ENCODE results near the gene OXSR1.
"Not testable (repeated sequence)": the region's sequence is repeated elsewhere in the genome, so short reads cannot be mapped to it uniquely, and the experiment has no call there.

The OXSR1 gene

DNA sequence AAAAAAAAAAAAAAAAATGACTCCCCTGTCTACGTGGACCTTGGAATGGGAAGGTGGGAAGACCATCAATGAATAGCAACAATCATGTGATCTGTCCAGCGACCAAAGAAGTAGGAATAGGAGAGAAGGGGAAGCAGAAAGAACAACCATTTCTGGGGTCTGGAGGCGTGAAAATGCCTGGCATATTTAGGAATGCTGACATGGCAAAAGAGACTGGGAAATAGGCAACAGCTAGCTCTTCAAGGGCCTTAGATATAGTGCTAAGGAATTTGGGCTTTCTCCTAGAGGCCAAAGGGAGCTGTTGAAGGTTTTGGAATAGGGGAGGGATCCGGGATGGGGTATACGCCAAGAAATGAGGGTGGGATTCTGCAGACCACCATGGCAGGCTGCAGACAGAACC lies 106.2 kb downstream of the OXSR1 start:
- DNase-seq (ENCODE audit: low spot score), result no peak

DNA sequence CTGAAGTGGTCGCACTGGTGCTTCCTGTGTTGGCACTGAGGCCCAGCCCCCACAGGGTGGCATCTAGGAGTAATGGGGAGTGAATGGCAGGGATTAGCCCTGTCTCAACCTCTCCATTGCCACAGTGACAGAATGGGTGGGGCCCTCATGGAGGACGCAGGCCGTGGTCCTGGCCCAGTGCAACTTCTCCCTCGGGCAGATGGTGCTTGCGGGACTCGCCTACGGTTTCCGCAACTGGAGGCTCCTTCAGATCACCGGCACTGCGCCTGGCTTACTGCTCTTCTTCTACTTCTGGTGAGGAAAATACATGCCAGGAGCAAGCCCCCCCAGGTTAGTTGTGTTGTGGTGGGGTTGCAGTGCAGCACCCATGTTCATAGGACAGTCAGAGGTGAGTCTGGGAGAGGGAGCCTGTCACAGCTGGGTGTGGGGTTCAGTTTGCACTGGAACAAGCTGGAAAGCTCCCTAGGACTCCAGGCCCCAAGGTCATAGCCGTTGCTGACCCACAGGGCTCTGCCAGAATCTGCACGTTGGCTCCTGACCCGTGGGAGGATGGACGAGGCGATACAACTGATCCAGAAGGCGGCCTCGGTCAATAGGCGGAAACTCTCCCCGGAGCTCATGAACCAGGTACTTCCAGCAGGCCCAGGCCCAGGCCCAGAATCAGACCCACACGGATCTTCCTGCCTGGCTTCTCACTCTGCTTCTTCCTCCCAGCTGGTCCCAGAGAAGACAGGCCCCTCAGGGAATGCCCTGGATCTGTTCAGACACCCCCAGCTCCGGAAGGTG lies 109.7 kb downstream of the OXSR1 start:
- DNase-seq (ENCODE audit: low spot score), result no peak

DNA sequence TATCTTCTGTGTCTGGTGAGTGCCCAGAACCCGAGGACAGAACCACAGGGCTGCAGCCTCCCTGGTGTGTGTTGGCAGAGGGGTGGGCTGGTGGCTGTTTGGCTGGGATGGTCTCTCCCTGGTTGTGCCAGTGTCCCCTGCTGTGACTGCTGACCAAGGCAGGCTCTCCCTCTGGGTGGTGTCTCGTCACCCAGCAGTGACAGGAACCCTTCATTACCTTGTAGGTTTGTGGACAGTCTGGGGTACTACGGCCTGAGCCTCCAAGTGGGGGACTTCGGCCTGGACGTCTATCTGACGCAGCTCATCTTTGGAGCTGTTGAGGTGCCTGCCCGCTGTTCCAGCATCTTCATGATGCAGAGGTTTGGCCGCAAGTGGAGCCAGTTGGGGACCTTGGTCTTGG lies 110.3 kb downstream of the OXSR1 start:
- DNase-seq (ENCODE audit: low spot score), result no peak

- DNase-seq (ENCODE audit: low spot score), result no peak
These were observed 111.0 kb downstream of the OXSR1 start for GRCh38 chr3:38276081-38276916.

GRCh38 chr3:38276917-38277630 lies 111.7 kb downstream of the OXSR1 start:
- DNase-seq (ENCODE audit: low spot score), result no peak

DNA sequence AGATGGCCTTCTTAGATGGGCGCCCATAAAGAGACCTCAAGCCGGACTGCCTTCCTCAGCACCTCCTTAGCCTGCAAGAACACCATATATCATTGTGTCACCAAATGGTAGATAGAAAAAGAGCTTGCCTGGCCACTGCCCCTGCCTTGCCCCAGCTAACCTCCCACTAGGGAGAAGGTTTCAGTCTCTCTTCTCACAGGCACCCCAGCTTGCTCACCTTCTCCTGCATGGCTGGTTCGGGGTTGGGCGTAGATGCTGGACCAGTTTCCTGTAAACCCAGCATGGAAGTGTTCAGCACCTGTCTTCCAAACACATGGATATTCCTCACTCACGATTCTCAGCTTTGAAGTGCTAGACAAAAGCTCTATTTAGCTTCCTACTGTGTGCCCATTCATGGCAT lies 113.5 kb downstream of the OXSR1 start:
- no peak for DNase-seq (ENCODE audit: low spot score)

DNA sequence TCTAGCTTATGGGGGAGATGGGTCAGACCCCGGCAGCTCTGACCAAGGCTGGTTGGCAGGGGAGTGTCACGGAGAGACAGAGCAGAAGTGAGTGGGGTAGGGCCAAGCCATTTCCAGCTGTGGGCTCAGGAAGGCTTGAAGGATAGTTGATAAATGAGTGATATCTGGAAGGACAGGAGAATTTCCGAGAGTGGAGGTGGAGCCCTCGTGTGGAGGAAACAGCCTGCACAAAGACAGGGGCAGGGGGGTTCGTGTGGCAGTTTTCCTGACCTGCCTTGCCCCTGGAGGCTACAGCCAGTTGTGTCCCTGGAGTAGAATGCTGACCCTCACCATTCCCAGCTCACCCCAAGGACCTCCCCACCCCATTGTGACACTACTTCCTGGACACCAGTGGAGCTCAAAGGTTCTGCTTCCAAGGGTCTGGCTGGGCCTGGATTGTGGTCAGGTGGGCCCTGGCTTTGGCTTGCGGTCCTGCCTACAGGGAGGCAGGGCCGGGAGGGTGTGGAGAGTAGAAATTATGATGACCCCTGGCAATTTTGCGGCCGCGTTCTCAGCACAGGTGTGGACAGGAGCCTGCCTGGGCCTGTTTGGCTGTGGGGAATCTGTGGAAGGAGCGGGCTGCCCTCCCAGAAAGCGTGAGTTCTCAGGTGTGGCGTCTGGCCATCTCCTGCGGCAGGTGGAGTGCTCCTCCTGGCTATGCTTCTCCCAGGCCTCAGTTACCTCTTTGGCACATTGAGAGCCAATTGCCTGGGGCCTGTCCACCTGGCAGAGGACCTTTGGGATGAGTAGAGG lies 116.8 kb downstream of the OXSR1 start, which contains the start of gene SLC22A14:
TSS of gene SLC22A14 (plus strand) at position 400 of the 792 bp plus-strand sequence. CDS start 23,733 bp downstream, outside the sequence.
- DNase-seq (ENCODE audit: low spot score), result no peak

DNA sequence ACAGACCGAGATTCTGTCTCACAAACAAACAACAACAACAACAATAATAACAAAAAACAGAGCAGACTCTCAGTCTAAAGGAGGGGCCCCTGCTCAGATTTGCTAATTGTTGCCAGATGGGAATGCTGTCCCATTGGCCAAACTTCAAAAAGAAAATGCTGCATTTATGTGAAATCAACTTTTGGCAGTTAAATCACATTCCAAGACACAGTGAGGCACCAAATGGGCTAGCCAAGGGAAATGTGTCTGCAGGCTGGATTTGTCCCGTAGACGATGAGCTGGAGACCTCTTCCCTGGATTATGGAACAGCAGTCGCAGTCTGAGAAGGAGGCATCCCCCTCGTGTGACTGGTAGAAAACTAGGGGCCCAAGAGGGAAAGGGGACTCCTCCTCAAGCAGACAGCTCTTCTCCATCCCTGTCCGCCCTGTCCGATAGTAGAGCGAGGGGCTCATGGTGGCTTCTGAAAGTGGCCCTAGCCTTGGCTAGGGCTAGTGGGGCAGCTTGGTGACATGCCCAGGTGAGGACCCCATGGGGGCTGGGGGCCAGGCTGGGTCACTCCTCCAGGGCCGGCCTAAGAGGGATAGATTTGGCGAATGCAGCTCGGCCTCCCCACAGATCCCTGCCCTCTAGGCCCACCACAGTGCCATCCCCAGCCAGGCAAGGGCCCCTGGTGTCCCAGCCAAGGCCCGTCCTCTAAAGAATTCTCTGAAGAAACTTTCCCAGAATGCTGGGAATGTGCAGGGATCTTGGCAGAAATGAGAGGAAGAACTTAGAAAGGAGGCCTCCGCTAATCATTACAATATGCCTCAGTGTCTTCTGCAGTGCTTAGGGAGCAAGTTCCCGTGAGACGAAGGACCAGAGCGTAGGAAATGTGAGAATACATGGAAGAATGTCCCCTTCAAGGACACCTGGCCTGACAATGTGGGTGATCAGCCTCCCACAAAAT lies 118.7 kb downstream of the OXSR1 start:
- no peak for DNase-seq (ENCODE audit: low spot score)

GRCh38 chr3:38284756-38285150 lies 119.4 kb downstream of the OXSR1 start:
- DNase-seq (ENCODE audit: low spot score), result no peak

GRCh38 chr3:38289286-38290217 lies 124.2 kb downstream of the OXSR1 start:
- not testable (repeated sequence) for DNase-seq (ENCODE audit: low spot score)

DNA sequence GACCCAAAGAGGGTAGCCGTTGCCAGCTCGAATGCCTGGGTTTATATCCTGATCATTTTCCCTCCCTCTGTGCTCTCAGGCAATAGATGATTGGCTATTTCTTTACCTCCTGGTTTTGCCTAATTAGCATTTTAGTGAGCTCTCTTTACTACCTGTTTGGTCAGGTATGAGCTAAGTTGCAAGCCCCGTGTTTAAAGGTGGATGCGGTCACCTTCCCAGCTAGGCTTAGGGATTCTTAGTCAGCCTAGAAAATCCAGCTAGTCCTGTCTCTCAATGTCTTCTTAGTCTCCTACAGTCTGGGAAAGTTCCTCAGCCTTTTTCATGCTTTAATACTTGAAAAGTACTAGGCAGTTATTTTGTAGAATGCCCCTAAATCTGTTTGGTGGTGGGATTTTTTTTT lies 131.7 kb downstream of the OXSR1 start:
- DNase-seq (ENCODE audit: low spot score), result not testable (repeated sequence)

DNA sequence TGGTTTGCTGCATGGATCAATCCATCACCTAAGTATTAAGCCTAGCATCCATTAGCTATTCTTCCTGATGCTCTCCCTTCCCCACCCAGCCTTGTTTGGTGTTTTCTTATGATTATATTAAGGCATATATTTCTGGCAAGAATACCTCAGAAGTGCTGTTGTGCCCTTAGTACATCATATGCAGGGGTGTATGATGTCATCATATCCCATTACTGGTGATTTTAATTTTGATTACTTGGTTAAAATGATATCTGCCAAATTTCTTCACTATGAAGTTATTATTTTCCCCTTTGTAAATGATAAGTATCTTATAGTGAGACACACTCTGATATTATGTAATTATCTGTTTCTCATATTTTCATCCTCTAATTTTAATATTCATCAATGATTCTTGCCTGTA lies 132.2 kb downstream of the OXSR1 start:
- DNase-seq (ENCODE audit: low spot score), result no peak

DNA sequence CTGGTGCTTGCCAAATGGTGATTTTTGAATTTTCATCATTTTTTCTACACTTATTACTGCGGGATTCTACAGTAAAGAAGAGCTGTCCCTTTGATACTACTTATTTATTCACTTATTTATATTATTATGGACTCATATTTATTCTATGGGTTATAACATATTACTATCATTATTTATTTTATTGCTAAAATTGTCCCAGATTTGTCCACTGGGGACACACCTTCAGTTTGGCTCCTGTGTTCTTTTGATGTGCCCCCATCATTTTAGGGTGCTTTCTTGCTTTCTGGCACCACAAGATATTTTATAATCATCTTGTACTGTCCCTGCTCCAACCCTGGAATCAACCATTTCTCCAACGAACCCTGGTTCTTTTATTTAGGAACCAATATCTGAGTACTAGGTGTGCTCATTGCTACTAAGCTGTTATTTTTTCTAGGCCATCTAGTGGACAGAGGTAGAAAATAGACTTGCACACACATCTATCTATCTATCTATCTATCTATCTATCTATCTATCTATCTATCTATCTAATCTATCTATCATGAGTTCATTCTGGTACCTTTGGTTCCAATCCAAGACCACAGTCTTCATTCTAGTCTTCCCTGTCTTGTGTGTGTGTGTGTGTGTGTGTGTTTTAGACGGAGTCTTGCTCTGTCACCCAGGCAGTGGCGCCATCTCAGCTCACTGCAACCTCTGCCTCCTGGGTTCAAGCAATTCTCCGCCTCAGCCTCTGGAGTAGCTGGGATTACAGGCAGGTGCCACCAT lies 132.8 kb downstream of the OXSR1 start:
- DNase-seq (ENCODE audit: low spot score), result no peak

All from HuH-7.5 (cell line).